PC-9 (cell line): ENCODE measurements around the gene MVP. TPM values are rescaled to one million over a fixed set of nuclear protein-coding genes. Genes with fewer than 3 reads are reported as not detected.

Source experiments
- BruUV-seq: library from RNA; stranded (reverse); fragments of 400-500 nt; replicated peaks from 2 replicates; lab custom pipeline; 2021; lab: Mats Ljungman, UMichigan
- CTCF ChIA-PET: fragments of 300-600 bp; sonication (Branson Sonifier 250); formaldehyde crosslinking; loops from one replicate; lab custom pipeline; 2022; ENCODE audit warnings: antibody characterized with exemption; lab: Charles Lee
- POLR2A ChIA-PET: fragments of 300-600 bp; sonication (Branson Sonifier 250); formaldehyde crosslinking; loops from one replicate; lab custom pipeline; 2022; ENCODE audit warnings: antibody characterized with exemption; ENCODE audit not compliant: unreplicated experiment; lab: Charles Lee
- DNase-seq, 2 experiments: peaks; one replicate each; pipeline versions ENCODE4 v3.0.0 to v3.0.0-alpha.2; 2015 to 2022; ENCODE audit warnings: mixed read lengths in 1 of 2
- H2AFZ ChIP-seq: fragments of 200-600 bp; sonication (generic); 2 replicates; pipeline ENCODE4 v1.8.1; 2017; ENCODE audit warnings: antibody characterized with exemption
- H3F3A ChIP-seq: fragments of 200-600 bp; sonication (generic); 2 replicates; pipeline ENCODE4 v1.8.1; 2017; ENCODE audit warnings: antibody characterized with exemption, mild to moderate bottlenecking, low read depth; ENCODE audit not compliant: insufficient read depth
- H3K27ac ChIP-seq: fragments of 200-600 bp; sonication (generic); 2 replicates; pipeline ENCODE4 v1.6.1; 2016; ENCODE audit warnings: mixed run types
- H3K27me3 ChIP-seq: fragments of 200-600 bp; sonication (generic); 2 replicates; pipeline ENCODE4 v1.6.1; 2016; ENCODE audit warnings: low read depth, mixed run types; ENCODE audit not compliant: insufficient read depth
- H3K36me3 ChIP-seq: fragments of 200-600 bp; sonication (generic); 2 replicates; pipeline ENCODE4 v1.6.1; 2016; ENCODE audit warnings: low read depth, mixed run types
- H3K4me1 ChIP-seq: fragments of 200-600 bp; sonication (generic); replicated peaks from 2 replicates; pipeline ENCODE4 v1.6.1; 2016; ENCODE audit warnings: mixed run types; ENCODE audit not compliant: insufficient read depth
- H3K4me2 ChIP-seq: fragments of 200-600 bp; sonication (generic); 2 replicates; pipeline ENCODE4 v1.6.1; 2017; ENCODE audit warnings: mixed run types
- H3K4me3 ChIP-seq: fragments of 200-600 bp; sonication (generic); 2 replicates; pipeline ENCODE4 v1.6.1; 2016; ENCODE audit warnings: mixed run types
- H3K79me2 ChIP-seq: fragments of 200-600 bp; sonication (generic); 2 replicates; pipeline ENCODE4 v1.6.1; 2017; ENCODE audit warnings: low read depth, mixed run types
- H3K9me2 ChIP-seq: fragments of 200-600 bp; sonication (generic); 2 replicates; pipeline ENCODE4 v1.8.1; 2017; ENCODE audit warnings: mild to moderate bottlenecking; ENCODE audit not compliant: insufficient read depth
- H3K9me3 ChIP-seq: fragments of 200-600 bp; sonication (generic); 2 replicates; pipeline ENCODE4 v1.8.1; 2016; ENCODE audit warnings: low read depth; ENCODE audit not compliant: insufficient read depth
- H4K20me1 ChIP-seq: fragments of 200-600 bp; sonication (generic); 2 replicates; pipeline ENCODE4 v1.8.1; 2017; ENCODE audit not compliant: insufficient read depth
- EZH2 ChIP-seq: fragments of 200-600 bp; sonication (generic); IDR thresholded peaks from 2 replicates; pipeline ENCODE4 v1.8.0; 2017; ENCODE audit warnings: antibody characterized with exemption, low read depth
- intact Hi-C: fragments of 100-400 bp; cut with micrococcal nuclease; formaldehyde crosslinking; loops from one replicate; pipeline ENCODE4 v1.10.0; 2022; ENCODE audit not compliant: unreplicated experiment
- total RNA-seq: library from RNA; stranded (reverse); gene quantifications from 2 replicates; pipeline ENCODE4 v1.2.3, GENCODE V29; 2021
- TF ChIP-seq, protein P1 (sequence below): fragments of 200-600 bp; sonication (generic); conservative IDR thresholded peaks from 2 replicates; pipeline ENCODE4 v1.6.1; 2017; ENCODE audit warnings: mixed run types, antibody characterized with exemption, mild to moderate bottlenecking, moderate library complexity

The MVP gene
- total RNA-seq, 1 experiment from 2014 or later: 208 TPM

GRCh38 chr16:29806099-29806579, 14.1 kb upstream of the MVP start, which contains the start of gene MAZ:
Gene MAZ, plus strand, starts transcription at chr16:29806529. Its CDS starts 173 bp downstream, at chr16:29806702.
- Histone ChIP-seq H3K4me1 (peaks cover 34% of the 10 kb centered on the region), H3K4me3 (peak within 1 kb of the TSS; percentile 76), H2AFZ (peak within 1 kb of the TSS; percentile 68), H3K36me3 (0 out of 2 replicates have a peak, but pooled peaks cover 21% of the 10 kb centered on the region), H3K79me2 (peaks cover 17% of the 10 kb centered on the region), H3K27me3 (no peaks in the 10 kb centered on the region), H3K9me3 (no peaks in the 10 kb centered on the region), H3K27ac (peak within 1 kb of the TSS; percentile 51), H3K9me2 (no peaks in the 10 kb centered on the region), H3K4me2 (peak within 1 kb of the TSS; percentile 85), H3F3A (peaks cover 63% of the 10 kb centered on the region), H4K20me1 (peaks cover 10% of the 10 kb centered on the region; the same call in 1 of the 2 replicates)
- intact Hi-C loops: loop anchor here (2.0 kb wide), 1 partner anchor 215 kb away; no protein-coding TSS in a partner anchor
- DNase-seq: peak in 1 of 2 experiments; percentile 77
- ChIA-PET POLR2A (interaction anchor here (0.6 to 0.7 kb wide), 6 partner anchors 10 to 136 kb away, joined by 3 to 22 read pairs (median 5); partner anchors contain the start of gene PAGR1), CTCF (interaction anchor here (0.5 to 0.7 kb wide), 2 partner anchors 195 to 242 kb away, joined by 3 to 5 read pairs; no protein-coding TSS in a partner anchor)
- TF ChIP-seq, protein P1, sequence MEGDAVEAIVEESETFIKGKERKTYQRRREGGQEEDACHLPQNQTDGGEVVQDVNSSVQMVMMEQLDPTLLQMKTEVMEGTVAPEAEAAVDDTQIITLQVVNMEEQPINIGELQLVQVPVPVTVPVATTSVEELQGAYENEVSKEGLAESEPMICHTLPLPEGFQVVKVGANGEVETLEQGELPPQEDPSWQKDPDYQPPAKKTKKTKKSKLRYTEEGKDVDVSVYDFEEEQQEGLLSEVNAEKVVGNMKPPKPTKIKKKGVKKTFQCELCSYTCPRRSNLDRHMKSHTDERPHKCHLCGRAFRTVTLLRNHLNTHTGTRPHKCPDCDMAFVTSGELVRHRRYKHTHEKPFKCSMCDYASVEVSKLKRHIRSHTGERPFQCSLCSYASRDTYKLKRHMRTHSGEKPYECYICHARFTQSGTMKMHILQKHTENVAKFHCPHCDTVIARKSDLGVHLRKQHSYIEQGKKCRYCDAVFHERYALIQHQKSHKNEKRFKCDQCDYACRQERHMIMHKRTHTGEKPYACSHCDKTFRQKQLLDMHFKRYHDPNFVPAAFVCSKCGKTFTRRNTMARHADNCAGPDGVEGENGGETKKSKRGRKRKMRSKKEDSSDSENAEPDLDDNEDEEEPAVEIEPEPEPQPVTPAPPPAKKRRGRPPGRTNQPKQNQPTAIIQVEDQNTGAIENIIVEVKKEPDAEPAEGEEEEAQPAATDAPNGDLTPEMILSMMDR: no peak
- no peak for TF ChIP-seq EZH2
- BruUV-seq: no TSS peak

GRCh38 chr16:29806641-29807425, 13.4 kb upstream of the MVP start:
- TF ChIP-seq, protein P1: no peak
- no peak for TF ChIP-seq EZH2
- peaks cover 17% of the 10 kb centered on the region for H3K79me2 ChIP-seq
- 0 out of 2 replicates have a peak, but pooled peaks cover 14% of the 10 kb centered on the region for H3K36me3 ChIP-seq
- intact Hi-C loops: loop anchor here (2.0 kb wide), 1 partner anchor 214 kb away; no protein-coding TSS in a partner anchor
- no peaks in the 10 kb centered on the region for H3K9me3 ChIP-seq
- H3K4me1 ChIP-seq: peaks cover 40% of the 10 kb centered on the region
- H3K9me2 ChIP-seq: no peaks in the 10 kb centered on the region
- peak overlapping the region; percentile 79 for H3K4me2 ChIP-seq
- H4K20me1 ChIP-seq: peaks cover 10% of the 10 kb centered on the region; the same call in 1 of the 2 replicates
- no TSS peak for BruUV-seq
- POLR2A ChIA-PET: interaction anchor here (0.5 to 1.0 kb wide), 7 partner anchors 10 to 108 kb away, joined by 4 to 20 read pairs (median 8); no protein-coding TSS in a partner anchor
- peak overlapping the region; percentile 50 for H2AFZ ChIP-seq
- peak overlapping the region; percentile 64 for H3K4me3 ChIP-seq
- peak overlapping the region; percentile 51 for H3K27ac ChIP-seq
- CTCF ChIA-PET: interaction anchor here (0.5 to 1.6 kb wide), 4 partner anchors 102 to 242 kb away, joined by 3 to 5 read pairs (median 4); no protein-coding TSS in a partner anchor
- H3K27me3 ChIP-seq: no peaks in the 10 kb centered on the region
- peaks cover 64% of the 10 kb centered on the region for H3F3A ChIP-seq
- peak; percentile 49 to 78 for DNase-seq
